ENCODE data around the gene PDPK1.
A peak's percentile ranks its signal among the peaks of the same experiment; 100 is the strongest.

PDPK1 gene

DNA sequence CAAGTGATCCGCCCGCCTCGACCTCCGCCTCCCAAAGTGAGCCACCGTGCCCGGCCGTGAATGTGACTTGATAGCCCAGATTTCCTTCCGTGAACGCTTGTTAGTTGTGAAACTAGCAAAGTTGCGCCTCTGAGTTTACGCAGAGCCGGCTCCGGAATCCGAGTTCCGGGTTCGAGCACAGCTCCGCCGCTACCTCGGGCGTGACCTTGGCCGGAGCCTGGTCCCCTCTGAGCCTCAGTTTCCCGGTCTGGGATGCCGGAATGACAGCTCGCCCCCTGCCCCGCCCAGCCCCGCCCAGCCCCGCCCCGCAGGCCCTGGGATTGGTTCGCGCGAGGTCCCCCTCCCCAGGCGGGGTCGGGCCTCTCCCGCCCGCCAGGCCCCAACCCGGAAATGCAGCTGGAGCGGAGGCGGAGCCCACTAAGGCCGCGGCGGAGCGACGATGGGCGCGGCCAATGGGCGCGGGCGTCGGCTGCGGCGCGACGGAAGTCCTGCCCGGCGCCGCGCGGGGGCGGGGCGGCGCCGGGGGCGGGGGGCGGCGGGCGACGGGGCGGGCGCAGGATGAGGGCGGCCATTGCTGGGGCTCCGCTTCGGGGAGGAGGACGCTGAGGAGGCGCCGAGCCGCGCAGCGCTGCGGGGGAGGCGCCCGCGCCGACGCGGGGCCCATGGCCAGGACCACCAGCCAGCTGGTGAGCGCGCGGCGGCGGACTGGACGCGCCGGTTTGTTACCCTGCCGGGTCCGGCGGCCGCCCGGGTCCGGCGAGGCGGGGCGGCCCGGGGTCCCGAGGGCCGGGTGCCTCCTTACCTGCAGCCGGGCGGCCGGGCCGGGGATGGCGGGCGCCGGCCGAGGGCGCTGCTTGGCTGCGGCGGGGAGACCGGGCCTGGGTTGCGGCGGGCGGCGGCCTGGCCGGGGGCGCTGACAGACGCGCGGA is at the start of gene PDPK1:
Gene PDPK1, plus strand, starts transcription at position 571 of the 929 bp plus-strand sequence. Its CDS starts 92 bp downstream, at position 663.
- Histone ChIP-seq H3K4me3 (ENCODE audit: low read length) (peak within 1 kb of the TSS; percentile 82), H3K4me1 (ENCODE audit: control insufficient read depth, insufficient read depth, low read length) (peaks cover 5% of the 10 kb centered on the region), H3K27me3 (ENCODE audit: control insufficient read depth, insufficient read depth, low read length) (no peaks in the 10 kb centered on the region), H3K36me3 (ENCODE audit: control insufficient read depth, insufficient read depth, low read length) (no peaks in the 10 kb centered on the region), H3K9ac (ENCODE audit: low read length) (peak within 1 kb of the TSS; percentile 56), H3K27ac (ENCODE audit: low read depth, low read length) (peak within 1 kb of the TSS; percentile 79)

DNA sequence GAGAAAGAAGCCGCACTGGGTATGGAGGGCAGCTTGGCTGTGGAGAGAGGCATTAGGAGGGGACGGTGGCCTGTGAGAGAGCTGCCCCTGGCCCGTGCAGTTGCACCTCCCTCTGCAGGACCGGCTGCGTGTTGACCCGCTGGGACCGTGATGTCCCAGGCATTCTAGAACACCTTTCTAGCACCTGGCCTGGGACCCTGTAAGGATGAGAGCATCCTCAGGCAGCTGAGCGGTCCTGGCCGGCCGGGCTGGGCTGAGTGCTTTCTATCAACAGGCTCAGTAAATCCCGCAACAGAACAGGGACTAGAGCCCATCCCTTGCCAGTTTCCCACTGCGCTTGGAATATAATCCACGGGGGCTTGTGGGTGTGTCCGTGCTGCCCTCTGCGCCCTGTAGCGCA is 48.2 kb upstream of the PDPK1 start:
- H3K36me3 ChIP-seq (ENCODE audit: control insufficient read depth, insufficient read depth, low read length), result no peaks in the 10 kb centered on the region
- no peak overlapping the region for H3K4me3 ChIP-seq (ENCODE audit: low read length)
- no peaks in the 10 kb centered on the region for H3K4me1 ChIP-seq (ENCODE audit: control insufficient read depth, insufficient read depth, low read length)
- H3K27me3 ChIP-seq (ENCODE audit: control insufficient read depth, insufficient read depth, low read length), result no peaks in the 10 kb centered on the region
- H3K9ac ChIP-seq (ENCODE audit: low read length), result no peak overlapping the region
- no peak overlapping the region for H3K27ac ChIP-seq (ENCODE audit: low read depth, low read length)

DNA sequence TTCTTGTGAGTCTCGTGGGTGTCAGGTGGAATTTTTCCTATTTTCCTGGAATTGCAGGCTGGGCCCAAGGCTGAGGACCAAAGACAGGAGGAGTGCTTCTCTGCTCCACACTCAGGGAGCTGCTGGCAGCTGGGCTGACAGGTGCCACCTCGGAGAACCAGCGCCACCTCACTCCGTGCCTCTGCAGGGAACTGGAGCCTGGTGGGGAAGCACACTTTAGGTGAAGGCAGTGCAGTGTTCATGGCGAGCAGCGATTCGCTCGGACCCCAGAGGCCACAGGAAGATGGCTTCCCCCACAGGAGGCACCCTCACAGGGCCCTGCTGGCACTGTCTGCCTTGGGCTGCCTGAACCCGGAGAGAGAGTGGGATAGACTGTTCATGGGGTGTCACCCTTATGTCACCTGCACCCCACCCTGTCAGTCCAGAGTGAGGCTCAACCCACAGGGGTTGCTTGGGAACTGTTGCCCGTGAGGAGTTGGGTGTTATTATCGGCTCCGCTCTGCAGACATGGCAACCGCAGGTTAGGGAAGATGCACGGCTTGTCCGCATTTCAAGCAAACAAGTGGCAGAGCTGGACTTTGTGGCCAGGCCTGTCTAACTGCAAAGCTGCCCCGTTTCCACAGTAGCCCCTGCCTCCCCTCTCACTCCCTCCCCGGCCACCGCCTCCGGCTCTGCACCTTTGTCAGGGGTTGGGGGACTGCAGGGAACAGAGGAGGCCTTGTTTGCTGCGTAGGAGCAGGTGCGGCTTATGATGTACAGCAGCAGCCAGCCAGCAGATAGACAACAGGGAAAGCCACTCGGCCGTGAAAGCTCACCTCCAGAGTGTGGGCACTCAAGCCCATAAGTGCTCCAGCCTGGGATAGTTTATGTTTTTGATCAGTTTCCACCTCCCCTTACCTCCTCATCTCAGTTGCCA is 47.4 kb upstream of the PDPK1 start:
- H3K4me1 ChIP-seq (ENCODE audit: control insufficient read depth, insufficient read depth, low read length), result no peaks in the 10 kb centered on the region
- H3K27ac ChIP-seq (ENCODE audit: low read depth, low read length), result no peak overlapping the region
- H3K9ac ChIP-seq (ENCODE audit: low read length), result no peak overlapping the region

DNA sequence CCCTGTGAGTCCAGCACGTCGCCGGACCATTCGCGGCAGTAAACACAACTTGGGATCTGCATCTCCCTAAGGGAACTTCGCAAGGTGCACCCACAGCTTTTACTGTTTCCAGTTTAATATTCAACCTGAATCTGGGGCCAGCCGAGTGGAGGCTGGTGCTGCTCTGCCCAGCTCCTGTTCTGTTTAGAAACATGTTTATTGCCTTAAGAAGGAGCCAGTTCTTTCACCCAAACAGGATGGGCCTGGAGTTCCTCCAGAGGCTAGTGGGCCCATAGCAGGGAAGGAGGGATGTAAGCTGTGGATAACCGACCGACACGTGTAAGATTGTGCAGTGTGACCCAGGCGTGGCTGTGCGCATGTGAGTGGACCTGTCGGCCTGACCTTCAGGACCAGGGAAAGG is 45.5 kb upstream of the PDPK1 start:
- Histone ChIP-seq H3K4me1 (ENCODE audit: control insufficient read depth, insufficient read depth, low read length) (no peaks in the 10 kb centered on the region), H3K4me3 (ENCODE audit: low read length) (no peak overlapping the region), H3K9ac (ENCODE audit: low read length) (no peak overlapping the region), H3K27me3 (ENCODE audit: control insufficient read depth, insufficient read depth, low read length) (no peaks in the 10 kb centered on the region), H3K36me3 (ENCODE audit: control insufficient read depth, insufficient read depth, low read length) (peaks cover 6% of the 10 kb centered on the region), H3K27ac (ENCODE audit: low read depth, low read length) (no peak overlapping the region)

More for the DNA sequence above, 47.4 kb upstream of the PDPK1 start:
- no peaks in the 10 kb centered on the region for H3K36me3 ChIP-seq (ENCODE audit: control insufficient read depth, insufficient read depth, low read length)
- no peaks in the 10 kb centered on the region for H3K27me3 ChIP-seq (ENCODE audit: control insufficient read depth, insufficient read depth, low read length)
- H3K4me3 ChIP-seq (ENCODE audit: low read length), result no peak overlapping the region

DNA sequence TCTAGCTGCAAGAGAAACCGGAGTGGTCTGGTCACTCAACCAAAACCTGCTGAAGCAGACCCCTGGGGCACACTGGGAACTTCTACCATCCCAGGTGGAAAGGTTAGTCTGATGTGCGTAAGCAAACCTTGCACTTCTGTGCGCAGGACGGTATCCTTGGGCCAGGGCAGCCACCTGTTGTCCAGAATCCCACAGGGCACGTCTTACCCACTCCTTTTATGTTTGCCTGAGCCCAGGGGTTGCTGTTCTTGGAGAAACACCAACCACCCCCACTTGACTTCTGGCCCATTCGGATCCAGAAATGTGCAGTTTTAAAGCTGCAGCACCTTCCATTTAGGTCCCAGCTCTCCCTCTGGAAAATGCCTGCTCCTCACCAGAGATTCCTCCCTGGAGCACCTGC is 44.2 kb upstream of the PDPK1 start:
- H3K4me3 ChIP-seq (ENCODE audit: low read length), result no peak overlapping the region
- no peak overlapping the region for H3K27ac ChIP-seq (ENCODE audit: low read depth, low read length)
- H3K4me1 ChIP-seq (ENCODE audit: control insufficient read depth, insufficient read depth, low read length), result no peaks in the 10 kb centered on the region
- H3K27me3 ChIP-seq (ENCODE audit: control insufficient read depth, insufficient read depth, low read length), result no peaks in the 10 kb centered on the region
- peaks cover 9% of the 10 kb centered on the region for H3K36me3 ChIP-seq (ENCODE audit: control insufficient read depth, insufficient read depth, low read length)
- no peak overlapping the region for H3K9ac ChIP-seq (ENCODE audit: low read length)

DNA sequence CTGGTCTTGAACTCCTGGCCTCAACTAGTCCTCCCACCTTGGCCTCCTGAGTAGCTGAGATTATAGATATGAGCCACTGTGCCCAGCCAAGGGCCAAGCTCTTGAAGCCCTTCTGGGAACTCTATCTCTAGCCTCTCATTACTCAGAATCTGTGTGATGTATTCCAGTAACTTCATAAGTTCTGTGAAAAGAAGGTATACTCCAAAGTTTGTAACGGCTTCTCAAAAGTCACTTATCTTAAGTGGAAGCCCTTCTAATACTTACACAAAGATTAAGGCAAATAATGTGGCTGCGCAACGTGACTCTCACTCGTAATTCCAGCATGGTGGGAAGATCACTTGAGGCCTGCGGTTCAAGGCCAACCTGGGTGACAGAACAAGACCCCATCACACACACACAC is 43.2 kb upstream of the PDPK1 start:
- Histone ChIP-seq H3K27me3 (ENCODE audit: control insufficient read depth, insufficient read depth, low read length) (no peaks in the 10 kb centered on the region), H3K4me1 (ENCODE audit: control insufficient read depth, insufficient read depth, low read length) (no peaks in the 10 kb centered on the region), H3K4me3 (ENCODE audit: low read length) (no peak overlapping the region), H3K27ac (ENCODE audit: low read depth, low read length) (no peak overlapping the region), H3K36me3 (ENCODE audit: control insufficient read depth, insufficient read depth, low read length) (peaks cover 9% of the 10 kb centered on the region), H3K9ac (ENCODE audit: low read length) (no peak overlapping the region)

DNA sequence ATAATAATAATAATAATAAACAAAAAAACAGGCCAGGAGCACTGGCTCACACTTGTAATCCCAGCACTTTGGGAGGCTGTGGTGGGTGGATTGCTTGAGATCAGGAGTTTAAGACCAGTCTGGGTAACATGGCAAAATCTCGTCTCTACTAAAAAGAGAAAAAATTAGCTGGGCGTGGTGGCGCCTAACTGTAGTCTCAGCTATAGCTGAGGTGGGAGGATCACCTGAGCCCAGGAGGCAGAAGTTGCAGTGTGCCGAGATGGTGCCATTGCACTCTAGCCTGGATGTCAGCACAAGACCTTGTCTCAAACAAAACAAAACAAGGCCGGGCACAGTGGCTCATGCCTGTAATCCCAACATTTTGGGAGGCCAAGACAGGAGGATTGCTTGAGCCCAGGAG is 42.8 kb upstream of the PDPK1 start:
- no peaks in the 10 kb centered on the region for H3K4me1 ChIP-seq (ENCODE audit: control insufficient read depth, insufficient read depth, low read length)
- H3K4me3 ChIP-seq (ENCODE audit: low read length), result no peak overlapping the region
- peaks cover 9% of the 10 kb centered on the region for H3K36me3 ChIP-seq (ENCODE audit: control insufficient read depth, insufficient read depth, low read length)
- H3K9ac ChIP-seq (ENCODE audit: low read length), result no peak overlapping the region
- no peaks in the 10 kb centered on the region for H3K27me3 ChIP-seq (ENCODE audit: control insufficient read depth, insufficient read depth, low read length)
- no peak overlapping the region for H3K27ac ChIP-seq (ENCODE audit: low read depth, low read length)

DNA sequence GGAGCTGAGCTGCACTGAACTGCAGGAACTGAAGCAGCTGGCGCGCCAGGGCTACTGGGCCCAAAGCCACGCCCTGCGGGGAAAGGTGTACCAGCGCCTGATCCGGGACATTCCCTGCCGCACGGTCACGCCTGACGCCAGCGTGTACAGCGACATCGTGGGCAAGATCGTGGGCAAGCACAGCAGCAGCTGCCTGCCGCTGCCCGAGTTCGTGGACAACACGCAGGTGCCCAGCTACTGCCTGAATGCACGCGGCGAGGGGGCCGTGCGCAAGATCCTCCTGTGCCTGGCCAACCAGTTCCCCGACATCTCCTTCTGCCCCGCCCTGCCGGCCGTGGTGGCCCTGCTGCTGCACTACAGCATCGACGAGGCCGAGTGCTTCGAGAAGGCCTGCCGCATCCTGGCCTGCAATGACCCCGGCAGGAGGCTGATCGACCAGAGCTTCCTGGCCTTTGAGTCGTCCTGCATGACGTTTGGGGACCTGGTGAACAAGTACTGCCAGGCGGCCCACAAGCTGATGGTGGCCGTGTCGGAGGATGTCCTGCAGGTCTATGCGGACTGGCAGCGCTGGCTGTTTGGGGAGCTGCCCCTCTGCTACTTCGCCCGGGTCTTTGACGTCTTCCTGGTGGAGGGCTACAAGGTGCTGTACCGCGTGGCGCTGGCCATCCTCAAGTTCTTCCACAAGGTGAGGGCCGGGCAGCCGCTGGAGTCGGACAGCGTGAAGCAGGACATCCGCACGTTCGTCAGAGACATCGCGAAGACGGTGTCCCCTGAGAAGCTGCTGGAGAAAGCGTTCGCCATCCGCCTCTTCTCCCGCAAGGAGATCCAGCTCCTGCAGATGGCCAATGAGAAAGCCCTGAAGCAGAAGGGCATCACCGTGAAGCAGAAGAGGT is 41.4 kb upstream of the PDPK1 start:
- H3K4me3 ChIP-seq (ENCODE audit: low read length), result no peak overlapping the region
- H3K9ac ChIP-seq (ENCODE audit: low read length), result no peak overlapping the region
- H3K27ac ChIP-seq (ENCODE audit: low read depth, low read length), result no peak overlapping the region
- H3K36me3 ChIP-seq (ENCODE audit: control insufficient read depth, insufficient read depth, low read length), result peaks cover 9% of the 10 kb centered on the region
- H3K27me3 ChIP-seq (ENCODE audit: control insufficient read depth, insufficient read depth, low read length), result no peaks in the 10 kb centered on the region
- no peaks in the 10 kb centered on the region for H3K4me1 ChIP-seq (ENCODE audit: control insufficient read depth, insufficient read depth, low read length)

DNA sequence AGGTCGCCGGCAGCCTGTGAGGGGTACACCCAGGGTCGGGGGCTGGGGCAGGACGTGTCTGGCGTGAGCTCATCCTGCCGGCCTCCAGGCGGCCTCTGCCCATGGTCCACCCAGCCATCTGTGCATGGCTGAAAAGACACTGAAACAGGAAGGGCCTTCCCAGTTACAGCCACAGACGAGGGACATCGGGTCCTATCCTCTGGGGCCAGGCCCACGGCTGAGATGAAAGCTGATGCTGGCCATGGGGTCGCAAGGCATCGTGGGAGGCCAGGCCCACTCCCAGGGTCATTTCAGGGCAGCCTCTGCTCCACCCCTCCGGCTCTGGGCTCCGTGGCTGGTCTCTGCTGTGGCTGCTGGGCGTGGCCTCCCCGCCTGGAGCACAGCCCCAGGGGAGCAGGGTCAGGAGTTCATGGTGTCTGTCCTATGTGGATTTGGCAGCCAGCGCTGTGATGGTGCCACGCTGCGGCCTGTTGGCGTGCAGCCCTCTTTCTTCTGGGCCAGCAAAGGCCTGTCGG is 40.6 kb upstream of the PDPK1 start:
- peaks cover 9% of the 10 kb centered on the region for H3K36me3 ChIP-seq (ENCODE audit: control insufficient read depth, insufficient read depth, low read length)
- no peaks in the 10 kb centered on the region for H3K4me1 ChIP-seq (ENCODE audit: control insufficient read depth, insufficient read depth, low read length)
- no peak overlapping the region for H3K27ac ChIP-seq (ENCODE audit: low read depth, low read length)
- H3K9ac ChIP-seq (ENCODE audit: low read length), result no peak overlapping the region
- H3K27me3 ChIP-seq (ENCODE audit: control insufficient read depth, insufficient read depth, low read length), result no peaks in the 10 kb centered on the region
- no peak overlapping the region for H3K4me3 ChIP-seq (ENCODE audit: low read length)

DNA sequence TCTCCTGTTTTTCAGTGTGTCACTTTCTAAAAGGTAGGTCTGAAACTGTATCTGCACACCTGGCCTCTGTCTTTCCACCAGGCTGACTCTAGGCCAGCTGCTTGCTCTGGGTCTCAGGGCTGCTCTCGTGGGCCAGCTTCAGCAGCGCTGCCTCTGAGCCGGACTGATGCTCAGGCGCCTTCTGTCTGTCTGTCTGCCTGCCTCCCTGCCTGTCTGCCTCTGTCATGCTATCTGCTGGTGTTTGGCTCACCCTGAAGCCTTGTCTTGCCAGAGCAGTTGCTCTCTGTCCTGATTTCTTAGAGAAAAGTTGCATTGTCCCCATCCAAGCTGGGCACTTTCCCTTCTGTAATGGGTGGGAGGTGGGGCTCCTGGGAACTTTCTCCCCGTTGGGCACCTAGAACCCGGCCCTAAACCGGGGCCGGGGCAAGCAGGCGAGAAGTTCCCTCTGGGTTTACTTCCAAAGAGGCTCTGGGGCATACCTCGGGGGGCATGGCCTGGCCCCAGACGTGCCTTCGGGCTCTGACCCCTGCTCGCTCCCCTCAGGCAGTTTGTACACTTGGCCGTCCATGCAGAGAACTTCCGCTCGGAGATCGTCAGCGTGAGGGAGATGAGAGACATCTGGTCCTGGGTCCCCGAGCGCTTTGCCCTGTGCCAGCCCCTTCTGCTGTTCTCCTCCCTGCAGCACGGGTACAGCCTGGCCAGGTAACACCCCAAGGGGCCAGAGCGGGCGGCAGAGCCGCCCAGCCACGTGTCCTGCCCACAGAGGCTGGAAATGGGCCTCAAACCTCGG is 39.9 kb upstream of the PDPK1 start:
- H3K4me3 ChIP-seq (ENCODE audit: low read length), result no peak overlapping the region
- H3K9ac ChIP-seq (ENCODE audit: low read length), result no peak overlapping the region
- no peaks in the 10 kb centered on the region for H3K27me3 ChIP-seq (ENCODE audit: control insufficient read depth, insufficient read depth, low read length)
- no peaks in the 10 kb centered on the region for H3K4me1 ChIP-seq (ENCODE audit: control insufficient read depth, insufficient read depth, low read length)
- H3K36me3 ChIP-seq (ENCODE audit: control insufficient read depth, insufficient read depth, low read length), result peaks cover 9% of the 10 kb centered on the region
- H3K27ac ChIP-seq (ENCODE audit: low read depth, low read length), result no peak overlapping the region

DNA sequence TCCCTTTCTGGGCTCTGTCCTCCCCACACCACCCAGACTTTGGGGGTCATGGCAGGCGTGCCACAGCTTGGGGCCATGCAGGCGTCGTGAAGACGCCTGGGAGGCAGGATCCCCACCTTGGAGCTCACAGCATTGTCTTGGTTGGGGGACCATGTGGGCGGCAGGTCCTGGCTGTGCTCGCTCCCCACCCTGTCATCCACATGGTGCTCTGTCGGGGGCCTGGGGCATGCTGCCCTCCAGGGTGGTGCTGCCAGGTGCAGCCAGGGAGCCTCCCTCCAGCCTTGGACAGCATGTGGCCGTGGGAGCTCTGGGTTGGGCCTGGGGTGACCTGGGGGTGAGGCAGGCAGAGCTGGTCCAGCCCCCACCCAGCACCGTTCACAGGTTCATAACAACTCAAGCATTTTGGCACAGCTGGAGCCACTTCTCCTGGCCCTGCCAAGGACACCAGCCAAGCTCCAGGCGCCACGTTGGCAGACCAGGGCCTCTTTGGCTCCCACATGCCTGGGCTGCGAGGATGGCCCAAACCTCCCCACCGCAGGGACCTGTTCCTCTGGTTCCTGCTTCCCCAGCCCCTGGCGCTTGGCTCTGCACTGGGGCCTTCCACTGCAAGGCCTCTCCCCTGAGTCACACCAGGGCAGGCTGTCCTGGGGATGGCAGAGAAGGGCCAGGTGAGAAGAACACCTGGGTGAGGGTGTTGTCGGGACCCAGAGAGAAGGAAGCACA is 39.1 kb upstream of the PDPK1 start:
- peaks cover 9% of the 10 kb centered on the region for H3K36me3 ChIP-seq (ENCODE audit: control insufficient read depth, insufficient read depth, low read length)
- H3K4me1 ChIP-seq (ENCODE audit: control insufficient read depth, insufficient read depth, low read length), result no peaks in the 10 kb centered on the region
- H3K4me3 ChIP-seq (ENCODE audit: low read length), result no peak overlapping the region
- H3K27ac ChIP-seq (ENCODE audit: low read depth, low read length), result no peak overlapping the region
- H3K9ac ChIP-seq (ENCODE audit: low read length), result no peak overlapping the region
- no peaks in the 10 kb centered on the region for H3K27me3 ChIP-seq (ENCODE audit: control insufficient read depth, insufficient read depth, low read length)
